ENCODE results near the gene SMG6.

The SMG6 gene

GRCh38 chr17:2047590-2047989 is 256.0 kb downstream of the SMG6 start:
- DNase-seq (ENCODE audit: low spot score), result no peak

- no peak for DNase-seq (ENCODE audit: low spot score)
Observed at GRCh38 chr17:2044263-2044894, 259.2 kb downstream of the SMG6 start.

GRCh38 chr17:2043785-2044184 is 259.8 kb downstream of the SMG6 start:
- DNase-seq (ENCODE audit: low spot score), result no peak

GRCh38 chr17:2042933-2043332 is 260.7 kb downstream of the SMG6 start:
- DNase-seq (ENCODE audit: low spot score), result no peak

GRCh38 chr17:2042390-2042847 is 261.2 kb downstream of the SMG6 start:
- DNase-seq (ENCODE audit: low spot score), result no peak

- peak; percentile 90 for DNase-seq (ENCODE audit: low spot score)
Observed at GRCh38 chr17:2041561-2042389, 261.8 kb downstream of the SMG6 start, which contains the start of gene OVCA2. OVCA2 (plus strand) TSS chr17:2042022; CDS start chr17:2042048, 26 bp downstream.

GRCh38 chr17:2040942-2041560 is 262.5 kb downstream of the SMG6 start:
- DNase-seq (ENCODE audit: low spot score), result no peak

- DNase-seq (ENCODE audit: low spot score), result no peak
Observed at GRCh38 chr17:2040219-2040827, 263.3 kb downstream of the SMG6 start.

GRCh38 chr17:2037155-2037554 is 266.4 kb downstream of the SMG6 start:
- DNase-seq (ENCODE audit: low spot score), result no peak

GRCh38 chr17:2035541-2036488 is 267.8 kb downstream of the SMG6 start:
- no peak for DNase-seq (ENCODE audit: low spot score)

GRCh38 chr17:2034806-2035540 is 268.6 kb downstream of the SMG6 start:
- DNase-seq (ENCODE audit: low spot score), result peak; percentile 56

GRCh38 chr17:2034157-2034556 is 269.4 kb downstream of the SMG6 start:
- DNase-seq (ENCODE audit: low spot score), result peak; percentile 35

GRCh38 chr17:2033153-2033552 is 270.4 kb downstream of the SMG6 start:
- DNase-seq (ENCODE audit: low spot score), result no peak

- DNase-seq (ENCODE audit: low spot score), result no peak
Observed at GRCh38 chr17:2030779-2031163, 272.8 kb downstream of the SMG6 start.

- DNase-seq (ENCODE audit: low spot score), result peak; percentile 87
Observed at GRCh38 chr17:2029911-2030778, 273.4 kb downstream of the SMG6 start, which contains the start of gene DPH1. DPH1 (plus strand) TSS chr17:2030153; CDS start chr17:2030170, 17 bp downstream.

- no peak for DNase-seq (ENCODE audit: low spot score)
Observed at GRCh38 chr17:2028737-2029136, 274.8 kb downstream of the SMG6 start.

GRCh38 chr17:2028234-2028614 is 275.4 kb downstream of the SMG6 start:
- no peak for DNase-seq (ENCODE audit: low spot score)

- no peak for DNase-seq (ENCODE audit: low spot score)
Observed at GRCh38 chr17:2027528-2028233, 275.9 kb downstream of the SMG6 start.

Data from NAMALWA (cell line).